T-helper 2 cell treated with Interferon-gamma antibody and Interleukin-4, amounts not matched to agents 100 ng/mL and 5 ng/mL, for 36 hours (primary cell): ENCODE measurements around the gene BRD9. TPM values are rescaled to one million over a fixed set of nuclear protein-coding genes. Genes with fewer than 3 reads are reported as not detected.
"Not testable (repeated sequence)": the region's sequence is repeated elsewhere in the genome, so short reads cannot be mapped to it uniquely, and the experiment has no call there.

ENCODE experiments used
- intact Hi-C: fragments of 100-400 bp; cut with micrococcal nuclease; formaldehyde crosslinking; loops from one replicate; pipeline ENCODE4 v1.15.1; 2023
- total RNA-seq: library from RNA; stranded (reverse); gene quantifications from 2 replicates; pipeline ENCODE4 v1.2.3, GENCODE V29; 2022

Gene BRD9
- total RNA-seq, 1 donor from 2014 or later = 72.1 TPM

GRCh38 chr5:923281-923873, 30.8 kb upstream of the BRD9 start:
- intact Hi-C loops = loop anchor here (1.0 to 2.0 kb wide), 4 partner anchors 41 to 251 kb away; no protein-coding TSS in a partner anchor

- intact Hi-C loops = loop anchor here (1.0 to 2.0 kb wide), 4 partner anchors 42 to 252 kb away; no protein-coding TSS in a partner anchor
Measured at GRCh38 chr5:922436-923280, 30.1 kb upstream of the BRD9 start.

- intact Hi-C loops = loop anchor here (2.0 kb wide), 1 partner anchor 253 kb away; no protein-coding TSS in a partner anchor
Measured at GRCh38 chr5:921456-922435, 29.1 kb upstream of the BRD9 start.

- intact Hi-C loops = no loop called here
Measured at GRCh38 chr5:920321-920720, 27.7 kb upstream of the BRD9 start.

GRCh38 chr5:919356-920000, 26.9 kb upstream of the BRD9 start:
- intact Hi-C loops = no loop called here

- intact Hi-C loops = not testable (repeated sequence)
Measured at GRCh38 chr5:918717-919116, 26.1 kb upstream of the BRD9 start.

GRCh38 chr5:916441-917293, 24.1 kb upstream of the BRD9 start:
- intact Hi-C loops = no loop called here

GRCh38 chr5:915946-916345, 23.3 kb upstream of the BRD9 start:
- intact Hi-C loops = no loop called here

GRCh38 chr5:915346-915745, 22.7 kb upstream of the BRD9 start:
- intact Hi-C loops = not testable (repeated sequence)

GRCh38 chr5:914612-915011, 22.0 kb upstream of the BRD9 start:
- intact Hi-C loops = no loop called here

GRCh38 chr5:914174-914573, 21.6 kb upstream of the BRD9 start:
- intact Hi-C loops = no loop called here

GRCh38 chr5:912280-913091, 19.9 kb upstream of the BRD9 start:
- intact Hi-C loops = no loop called here

- intact Hi-C loops = no loop called here
Measured at GRCh38 chr5:911601-912000, 19.0 kb upstream of the BRD9 start.

GRCh38 chr5:910769-911160, 18.2 kb upstream of the BRD9 start:
- intact Hi-C loops = no loop called here

- intact Hi-C loops = no loop called here
Measured at GRCh38 chr5:909994-910768, 17.6 kb upstream of the BRD9 start.

- intact Hi-C loops = no loop called here
Measured at GRCh38 chr5:909086-909485, 16.5 kb upstream of the BRD9 start.

- intact Hi-C loops = no loop called here
Measured at GRCh38 chr5:908172-908571, 15.6 kb upstream of the BRD9 start.

GRCh38 chr5:907366-907910, 14.8 kb upstream of the BRD9 start:
- intact Hi-C loops = no loop called here
